Endothelial cell of umbilical vein (primary cell): ENCODE measurements around the gene SREK1IP1. TPM values are rescaled to one million over a fixed set of nuclear protein-coding genes. Genes with fewer than 3 reads are reported as not detected.

Source experiments
- BruUV-seq: library from RNA; stranded (reverse); fragments of 400-500 nt; replicated peaks from 2 replicates; lab custom pipeline; 2021; lab: Mats Ljungman, UMichigan
- CTCF ChIA-PET: fragments of 300-600, 350-600 bp; sonication (Branson Sonifier 250); formaldehyde crosslinking; loops from one replicate; lab custom pipeline; 2021; ENCODE audit warnings: antibody characterized with exemption, inconsistent platforms; lab: Charles Lee
- POLR2A ChIA-PET: fragments of 300-600, 350-600 bp; sonication (Branson Sonifier 250); formaldehyde crosslinking; loops from one replicate; lab custom pipeline; 2021; ENCODE audit warnings: antibody characterized with exemption, inconsistent platforms; lab: Charles Lee
- DNase-seq: peaks from one replicate; pipeline ENCODE4 v3.0.0-alpha.2; 2011; ENCODE audit warnings: low read depth, low spot score
- FAIRE-seq: peaks from 2 replicates; lab custom pipeline; 2011; peaks lifted over from hg19 to GRCh38; lab: Jason Lieb, UNC
- H2AFZ ChIP-seq: 2 replicates; pipeline ENCODE4 v1.6.0; 2012; ENCODE audit warnings: low read depth, low read length, control low read depth, inconsistent platforms
- H3K27ac ChIP-seq: 2 replicates; pipeline ENCODE4 v1.5.1; 2011; ENCODE audit warnings: low read depth, mild to moderate bottlenecking, control low read depth, low read length, moderate library complexity; ENCODE audit not compliant: insufficient read depth
- H3K27me3 ChIP-seq, 2 experiments: 2 replicates each; pipeline versions ENCODE4 v1.6.0 to v1.6.1; 2011; ENCODE audit warnings: low read length in 2 of 2, mixed read lengths in 1 of 2; ENCODE audit not compliant: control insufficient read depth in 2 of 2, insufficient read depth in 2 of 2
- H3K36me3 ChIP-seq, 2 experiments: 2 replicates in 1 of 2; 3 replicates in 1 of 2; pipeline ENCODE4 v1.5.1; 2011; ENCODE audit warnings: low read length in 2 of 2, mild to moderate bottlenecking in 1 of 2, moderate library complexity in 1 of 2; ENCODE audit not compliant: control insufficient read depth in 2 of 2, insufficient read depth in 2 of 2; ENCODE audit errors: extremely low read depth in 1 of 2
- H3K4me1 ChIP-seq: 3 replicates; pipeline ENCODE4 v1.5.1; 2011; ENCODE audit warnings: mild to moderate bottlenecking, low read length; ENCODE audit not compliant: control insufficient read depth, insufficient read depth; ENCODE audit errors: extremely low read depth
- H3K4me2 ChIP-seq: 2 replicates; pipeline ENCODE4 v1.6.1; 2011; ENCODE audit warnings: low read length, control low read depth, mixed read lengths; ENCODE audit not compliant: insufficient read depth
- H3K4me3 ChIP-seq, 3 experiments: fragments of 200-600 bp in 1 of 3; sonication (generic), shearing (Covaris generic) in 1 of 3; replicated peaks in 1 of 3; 2 replicates each; pipeline ENCODE4 v1.5.1; 2011 to 2016; ENCODE audit warnings: control low read depth in 3 of 3, low read length in 3 of 3, mild to moderate bottlenecking in 2 of 3, inconsistent platforms in 1 of 3, low read depth in 1 of 3, moderate library complexity in 1 of 3; ENCODE audit not compliant: insufficient read depth in 1 of 3
- H3K79me2 ChIP-seq: 2 replicates; pipeline ENCODE4 v1.6.0; 2012; ENCODE audit warnings: low read length, inconsistent platforms; ENCODE audit not compliant: control insufficient read depth, insufficient read depth
- H3K9ac ChIP-seq: replicated peaks from 2 replicates; pipeline ENCODE3; 2011; ENCODE audit warnings: low read length, control low read depth; ENCODE audit not compliant: insufficient read depth; ENCODE audit errors: extremely low read depth
- H3K9me1 ChIP-seq: replicated peaks from 3 replicates; pipeline ENCODE4 v1.6.0; 2011; ENCODE audit warnings: mild to moderate bottlenecking, low read length; ENCODE audit not compliant: control insufficient read depth, insufficient read depth; ENCODE audit errors: extremely low read depth
- H3K9me3 ChIP-seq: replicated peaks from 2 replicates; pipeline ENCODE4 v1.5.1; 2012; ENCODE audit warnings: low read length, inconsistent platforms; ENCODE audit not compliant: control insufficient read depth, insufficient read depth
- H4K20me1 ChIP-seq: replicated peaks from 2 replicates; pipeline ENCODE3; 2011; ENCODE audit warnings: mild to moderate bottlenecking, low read length; ENCODE audit not compliant: control insufficient read depth, insufficient read depth; ENCODE audit errors: extremely low read depth
- CTCF ChIP-seq, 2 donors: IDR thresholded peaks; 1 replicate in 1 of 2; 2 replicates in 1 of 2; pipeline ENCODE4 v1.5.1; 2011; ENCODE audit warnings: low read length in 2 of 2, mild to moderate bottlenecking in 2 of 2, moderate library complexity in 2 of 2, control low read depth in 1 of 2, inconsistent platforms in 1 of 2, low read depth in 1 of 2; ENCODE audit not compliant: insufficient read depth in 1 of 2; ENCODE audit errors: extremely low read depth in 1 of 2
- EZH2 ChIP-seq: IDR thresholded peaks from 2 replicates; pipeline ENCODE4 v1.6.1; 2012; ENCODE audit warnings: borderline replicate concordance, low read depth, mild to moderate bottlenecking, moderate library complexity, low read length, inconsistent platforms; ENCODE audit not compliant: severe bottlenecking
- GATA2 ChIP-seq: IDR thresholded peaks from 2 replicates; pipeline ENCODE4 v1.7.0; 2011; ENCODE audit warnings: low read depth, mild to moderate bottlenecking, moderate library complexity, mixed read lengths, low read length; ENCODE audit not compliant: insufficient read length, insufficient read depth
- JUN ChIP-seq: IDR thresholded peaks from 2 replicates; pipeline ENCODE4 v1.6.1; 2011; ENCODE audit warnings: borderline replicate concordance, low read depth; ENCODE audit not compliant: insufficient read length, insufficient read depth
- MYC ChIP-seq: IDR thresholded peaks from one replicate; pipeline ENCODE4 v1.6.1; 2011; ENCODE audit warnings: mild to moderate bottlenecking, low read depth, low read length
- POLR2A ChIP-seq: IDR thresholded peaks from 2 replicates; pipeline ENCODE4 v1.6.1; 2012; ENCODE audit warnings: low read depth, mild to moderate bottlenecking, control low read depth, low read length
- POLR2AphosphoS5 ChIP-seq: IDR thresholded peaks from 2 replicates; pipeline ENCODE4 v1.6.1; 2012; ENCODE audit warnings: low read depth, mild to moderate bottlenecking, control low read depth, low read length, moderate library complexity; ENCODE audit not compliant: insufficient read depth
- dilution Hi-C: fragments of 300-500 bp; cut with MboI; formaldehyde crosslinking; loops from one replicate; pipeline ENCODE4 v1.15.0; 2019; ENCODE audit warnings: low sequenced_read_pairs; ENCODE audit not compliant: extremely low pct_ligation_motif_present
- intact Hi-C: fragments of 100-400 bp; cut with micrococcal nuclease; formaldehyde crosslinking; loops from one replicate; pipeline ENCODE4 v1.10.0; 2022
- polyA plus RNA-seq, 4 experiments: library from polyadenylated mRNA; depleted of rRNA in 3 of 4; stranded (reverse) in 3 of 4; unstranded in 1 of 4; fragments of >200 nt; gene quantifications; 2 replicates each; pipeline versions ENCODE4 v1.2.1 to v1.2.3, GENCODE V29; 2011 to 2012; ENCODE audit warnings: missing spikeins in 1 of 4
- total RNA-seq: library from RNA; stranded (reverse); gene quantifications from 2 replicates; pipeline ENCODE4 v1.2.3, GENCODE V29; 2021
- TF ChIP-seq, protein P1 (sequence below): IDR thresholded peaks from 2 replicates; pipeline ENCODE4 v1.6.1; 2011; ENCODE audit not compliant: insufficient read depth, insufficient read length

Gene SREK1IP1
- total and polyA plus RNA-seq, 2 donors (not counting 3 experiments of a cell fraction or from before 2014, with no cell fraction given), result 6.3 to 17.8 TPM

DNA sequence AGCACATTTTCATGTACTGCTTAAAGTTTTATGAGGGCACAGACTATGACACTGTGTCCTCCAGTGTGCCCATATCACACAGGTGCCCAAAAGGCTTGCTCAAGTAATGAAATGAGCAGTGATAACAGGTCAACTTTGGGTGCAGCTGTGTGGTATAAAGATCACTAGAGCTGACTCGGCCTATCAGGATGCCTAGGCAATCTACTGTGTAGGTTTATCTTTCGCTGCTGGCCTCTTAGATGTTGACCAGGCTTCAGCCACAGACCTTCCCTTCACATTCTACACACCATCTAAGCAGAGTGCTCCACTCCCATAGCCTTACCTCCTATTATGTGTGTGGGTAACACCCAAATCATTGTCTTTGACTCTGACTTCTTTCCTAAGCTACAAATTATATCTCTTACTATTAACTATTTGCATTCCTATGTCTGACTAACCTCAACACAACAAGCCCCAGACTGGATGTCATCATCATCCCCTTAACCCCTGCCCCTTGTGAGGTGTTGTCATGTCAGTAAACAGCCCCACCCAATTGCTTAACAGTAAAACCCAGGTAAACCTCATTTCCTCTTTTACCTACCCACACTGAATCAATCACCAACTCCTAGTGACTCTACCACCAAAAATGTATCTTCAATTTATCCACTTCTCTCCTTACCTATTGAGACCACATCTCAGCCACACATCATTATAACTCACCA is 2.5 kb downstream of the SREK1IP1 start:
- no TSS peak for BruUV-seq
- no peak for TF ChIP-seq GATA2
- no peak for TF ChIP-seq POLR2A
- TF ChIP-seq JUN, result no peak
- TF ChIP-seq POLR2AphosphoS5, result no peak
- TF ChIP-seq MYC, result no peak
- no peak for TF ChIP-seq CTCF (IDR thresholded peaks at IDR 0.05; ENCODE audit: extremely low read depth in 1 of 2, insufficient read depth in 1 of 2, low read depth in 1 of 2, low read length in 2 of 2)
- TF ChIP-seq, protein P1, sequence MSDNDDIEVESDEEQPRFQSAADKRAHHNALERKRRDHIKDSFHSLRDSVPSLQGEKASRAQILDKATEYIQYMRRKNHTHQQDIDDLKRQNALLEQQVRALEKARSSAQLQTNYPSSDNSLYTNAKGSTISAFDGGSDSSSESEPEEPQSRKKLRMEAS, result no peak
- no peak for TF ChIP-seq EZH2
- Histone ChIP-seq H3K79me2 (peaks cover 78% of the 10 kb centered on the region), H3K9me1 (no peaks in the 10 kb centered on the region), H4K20me1 (no peaks in the 10 kb centered on the region), H2AFZ (no peak overlapping the region), H3K9ac (no peak overlapping the region), H3K4me3 (no peak overlapping the region), H3K4me2 (no peak overlapping the region), H3K4me1 (peaks cover 18% of the 10 kb centered on the region), H3K36me3 (peaks cover 0 to 4% of the 10 kb centered on the region in 2 experiments), H3K27me3 (no peaks in the 10 kb centered on the region), H3K27ac (no peak overlapping the region), H3K9me3 (no peaks in the 10 kb centered on the region)
- intact Hi-C loops (loop anchor here (5.0 kb wide), 1 partner anchor 259 kb away; the partner anchor contains the start of gene RGS7BP), dilution Hi-C loops (no loop called here)
- FAIRE-seq (no peak), DNase-seq (no peak)
- POLR2A ChIA-PET, result no interaction called here
- CTCF ChIA-PET, result interaction anchor here (1.2 kb wide), 1 partner anchor 27 kb away, joined by 4 read pairs; no protein-coding TSS in a partner anchor
